ENCODE results near the gene TNNT1. TPM values are rescaled to one million over a fixed set of nuclear protein-coding genes. Genes with fewer than 3 reads are reported as not detected.

TNNT1 gene
- total RNA-seq, 4 donors from 2014 or later: 1.6 to 4.1 TPM; not detected in 2

GRCh38 chr19:55084416-55084815, 64.6 kb downstream of the TNNT1 start:
- Histone ChIP-seq H3K4me1 (peaks cover 14 to 57% (median 47%) of the 10 kb centered on the region in 4 donors), H3K9me3 (no peaks in the 10 kb centered on the region), H3K36me3 (no peaks in the 10 kb centered on the region), H3K4me3 (no peak overlapping the region), H3K27me3 (peaks cover 75% of the 10 kb centered on the region), H3K27ac (no peak overlapping the region)
- intact Hi-C loops (cut with DNase I; ENCODE audit: low total_unique reads) (no loop called here), in situ Hi-C loops (cut with MboI; ENCODE audit: low pct_ligation_motif_present in 1 of 4, low pct_unique_long_range_greater_than_20kb in 1 of 4, low sequenced_read_pairs in 3 of 4) (no loop called here)
- no peak for DNase-seq
- TF ChIP-seq POLR2AphosphoS5 (IDR thresholded peaks at IDR 0.05) (no peak), CTCF (IDR thresholded peaks at IDR 0.05) (no peak), POLR2A (IDR thresholded peaks at IDR 0.05) (no peak), EP300 (IDR thresholded peaks at IDR 0.05; ENCODE audit: low read depth) (no peak)
- WGBS, 2 donors (ENCODE audit: low coverage in 1 of 2): 87 to 90% methylated on average over 5 to 10 of the region's 10 CpGs

GRCh38 chr19:55083004-55083850, 65.8 kb downstream of the TNNT1 start:
- in situ Hi-C loops (cut with MboI; ENCODE audit: low pct_ligation_motif_present in 1 of 4, low pct_unique_long_range_greater_than_20kb in 1 of 4, low sequenced_read_pairs in 3 of 4): no loop called here
- H3K36me3 ChIP-seq: no peaks in the 10 kb centered on the region
- intact Hi-C loops (cut with DNase I; ENCODE audit: low total_unique reads): no loop called here
- no peak for DNase-seq
- H3K4me1 ChIP-seq: peaks cover 11 to 53% (median 44%) of the 10 kb centered on the region in 4 donors
- H3K4me3 ChIP-seq: no peak overlapping the region
- no peak overlapping the region for H3K27ac ChIP-seq
- H3K27me3 ChIP-seq: peaks cover 77% of the 10 kb centered on the region
- no peaks in the 10 kb centered on the region for H3K9me3 ChIP-seq
- TF ChIP-seq EP300 (IDR thresholded peaks at IDR 0.05; ENCODE audit: low read depth) (no peak), POLR2AphosphoS5 (IDR thresholded peaks at IDR 0.05) (no peak), POLR2A (IDR thresholded peaks at IDR 0.05) (no peak), CTCF (IDR thresholded peaks at IDR 0.05) (no peak)
- WGBS, 2 donors (ENCODE audit: low coverage in 1 of 2): 65 to 70% methylated on average over 5 to 38 of the region's 42 CpGs

Small RNAs within 50 kb of the gene (small RNA-seq; reads per million reads assigned to genes)
- gene MIR7975 (0 reads per million in 4 donors), gene RF01210 (0 reads per million in 4 donors)

Other genes starting within 250 kb of the TNNT1 start
- gene NCR1, start 243.1 kb downstream of the TNNT1 start, total RNA-seq: 1 to 10 TPM in 1 of 4 donors, under 1 TPM in 1, not detected in 2; 0.41 to 1.9 TPM
- not detected for gene NLRP7, start 201.7 kb downstream of the TNNT1 start, total RNA-seq
- gene NLRP2, start 182.8 kb downstream of the TNNT1 start, total RNA-seq: 10 to 100 TPM in 3 of 4 donors, 1 to 10 TPM in 1; 3.2 to 39.6 (median 16.7) TPM
- under 1 TPM in 2 of 4 donors, not detected in 2; 0.68 to 1.00 TPM for gene GP6, start 110.9 kb downstream of the TNNT1 start, total RNA-seq
- 100 to 1,000 TPM in 1 of 4 donors, 10 to 100 TPM in 3; 28.4 to 125 (median 61.7) TPM for gene RDH13, start 86.1 kb downstream of the TNNT1 start, total RNA-seq
- 100 to 1,000 TPM in 1 of 4 donors, 10 to 100 TPM in 3; 28.7 to 115 (median 49.1) TPM for gene EPS8L1, start 73.3 kb downstream of the TNNT1 start, total RNA-seq
- 100 to 1,000 TPM; 101 to 350 (median 154) TPM for gene PPP1R12C, start 31.6 kb downstream of the TNNT1 start, total RNA-seq
- gene TNNI3, start 8.5 kb upstream of the TNNT1 start, total RNA-seq: not detected
- gene DNAAF3, start 17.4 kb upstream of the TNNT1 start, total RNA-seq: under 1 TPM in 2 of 4 donors, not detected in 2; 0.40 to 0.41 TPM
- 1 to 10 TPM in 1 of 4 donors, under 1 TPM in 2, not detected in 1; 0.48 to 9.6 (median 0.96) TPM for gene SYT5, start 31.1 kb upstream of the TNNT1 start, total RNA-seq
- 100 to 1,000 TPM in 2 of 4 donors, 10 to 100 TPM in 2; 31.2 to 176 (median 102) TPM for gene PTPRH, start 60.3 kb upstream of the TNNT1 start, total RNA-seq
- 10 to 100 TPM in 1 of 4 donors, 1 to 10 TPM in 3; 2.0 to 40.8 (median 4.4) TPM for gene TMEM86B, start 79.6 kb upstream of the TNNT1 start, total RNA-seq
- gene PPP6R1, start 109.8 kb upstream of the TNNT1 start, total RNA-seq: 10 to 100 TPM; 51.3 to 91.5 (median 60.7) TPM
- gene HSPBP1, start 130.9 kb upstream of the TNNT1 start, total RNA-seq: 10 to 100 TPM in 3 of 4 donors, 1 to 10 TPM in 1; 4.5 to 98.7 (median 27.0) TPM
- gene BRSK1, start 134.8 kb upstream of the TNNT1 start, total RNA-seq: 10 to 100 TPM in 1 of 4 donors, 1 to 10 TPM in 3; 1.4 to 17.6 (median 4.7) TPM
- gene TMEM150B, start 176.1 kb upstream of the TNNT1 start, total RNA-seq: 100 to 1,000 TPM in 1 of 4 donors, 10 to 100 TPM in 3; 26.5 to 135 (median 57.4) TPM
- gene KMT5C, start 190.7 kb upstream of the TNNT1 start, total RNA-seq: 10 to 100 TPM; 27.8 to 80.8 (median 31.3) TPM
- 10 to 100 TPM in 3 of 4 donors, 1 to 10 TPM in 1; 4.0 to 58.7 (median 21.0) TPM for gene COX6B2, start 205.5 kb upstream of the TNNT1 start, total RNA-seq
- gene GARIN5B, start 214.1 kb upstream of the TNNT1 start, total RNA-seq: not detected
- gene IL11, start 221.3 kb upstream of the TNNT1 start, total RNA-seq: under 1 TPM in 1 of 4 donors, not detected in 3; 0.48 TPM
- gene TMEM190, start 227.6 kb upstream of the TNNT1 start, total RNA-seq: not detected
- 100 to 1,000 TPM in 1 of 4 donors, 10 to 100 TPM in 3; 12.0 to 199 (median 42.5) TPM for gene TMEM238, start 235.1 kb upstream of the TNNT1 start, total RNA-seq
- 100 to 1,000 TPM; 448 to 648 (median 605) TPM for gene RPL28, start 236.7 kb upstream of the TNNT1 start, total RNA-seq

Measured in transverse colon (tissue), 4 donors.